ENCODE data around the gene ARHGAP40. TPM values are rescaled to one million over a fixed set of nuclear protein-coding genes. Genes with fewer than 3 reads are reported as not detected.
A peak's percentile ranks its signal among the peaks of the same experiment; 100 is the strongest.

ARHGAP40 gene
- total and polyA plus RNA-seq, 2 of the 13 experiments (the other 11 are each of a cell fraction or from before 2014, with no cell fraction given): 0.75 to 2.1 TPM

- peak; percentile 76 for TF ChIP-seq MXD1 (CRISPR knock-in tag; IDR thresholded peaks at IDR 0.05)
- TF ChIP-seq ZNF407 (CRISPR knock-in tag; IDR thresholded peaks at IDR 0.05; ENCODE audit: not compliant biosample characterization): no peak
- TF ChIP-seq RELA (CRISPR knock-in tag; IDR thresholded peaks at IDR 0.05): peak; percentile 77; the same call in 1 of the 2 replicates
- no peak for TF ChIP-seq SIN3B (IDR thresholded peaks at IDR 0.05; ENCODE audit: low read length)
- TF ChIP-seq ZBTB46 (CRISPR knock-in tag; IDR thresholded peaks at IDR 0.05; ENCODE audit: borderline replicate concordance): no peak
- no peak for TF ChIP-seq TCF7 (IDR thresholded peaks at IDR 0.05; ENCODE audit: low read depth)
- TF ChIP-seq SIX4 (CRISPR knock-in tag; IDR thresholded peaks at IDR 0.05): peak; percentile 91
- TF ChIP-seq CC2D1A (CRISPR knock-in tag; IDR thresholded peaks at IDR 0.05): 0 out of 2 replicates have a peak, but pooled peaks have one; percentile 93
- TF ChIP-seq ZBTB25 (CRISPR knock-in tag; IDR thresholded peaks at IDR 0.05): peak; percentile 98
- peak; percentile 94 for TF ChIP-seq KLF9 (CRISPR knock-in tag; IDR thresholded peaks at IDR 0.05; ENCODE audit: low read depth)
- TF ChIP-seq ZNF331 (CRISPR knock-in tag; IDR thresholded peaks at IDR 0.05): peak; percentile 97
- TF ChIP-seq ZSCAN22 (CRISPR knock-in tag; IDR thresholded peaks at IDR 0.05): peak; percentile 78; the same call in 1 of the 2 replicates
- no peak for TF ChIP-seq ZNF354B (CRISPR knock-in tag; IDR thresholded peaks at IDR 0.05)
- TF ChIP-seq YY1 (IDR thresholded peaks at IDR 0.05; ENCODE audit: insufficient read depth, insufficient replicate concordance, low read depth, low read length): no peak
Observed at GRCh38 chr20:38685853-38686473, 84.4 kb downstream of the ARHGAP40 start (continued).
